Prostate gland (tissue), 2 donors: Measurements from ENCODE around the gene MYL7. TPM values are rescaled to one million over a fixed set of nuclear protein-coding genes. Genes with fewer than 3 reads are reported as not detected.

Experiments
- DNase-seq: peaks from one replicate; pipeline ENCODE4 v3.0.0-alpha.2; 2019; ENCODE audit warnings: low spot score
- H3K27ac ChIP-seq, 2 donors: fragments of 200-600 bp; sonication (generic); 2 replicates each; pipeline ENCODE4 v1.5.1; 2017 to 2019
- H3K27me3 ChIP-seq: fragments of 200-600 bp; sonication (generic); replicated peaks from 2 replicates; pipeline ENCODE4 v1.5.1; 2019; ENCODE audit not compliant: insufficient read depth
- H3K36me3 ChIP-seq, 2 donors: fragments of 200-600 bp; sonication (generic); 1 replicate in 1 of 2; 2 replicates in 1 of 2; pipeline versions ENCODE4 v1.5.1 to v1.8.1; 2017 to 2019
- H3K4me1 ChIP-seq: fragments of 200-600 bp; sonication (generic); replicated peaks from 2 replicates; pipeline ENCODE4 v1.5.1; 2019
- H3K4me3 ChIP-seq, 2 donors: fragments of 200-600 bp; sonication (generic); 2 replicates each; pipeline ENCODE4 v1.5.1; 2017 to 2019
- H3K9me3 ChIP-seq: fragments of 200-600 bp; sonication (generic); 2 replicates; pipeline ENCODE4 v1.5.1; 2017
- POLR2A ChIP-seq: fragments of 450-650 bp; IDR thresholded peaks from one replicate; pipeline ENCODE4 v1.6.1; 2016; ENCODE audit warnings: antibody characterized with exemption, mild to moderate bottlenecking
- POLR2AphosphoS5 ChIP-seq: sonication (generic); formaldehyde crosslinking; IDR thresholded peaks from one replicate; pipeline ENCODE4 v1.6.1; 2017; ENCODE audit warnings: antibody characterized with exemption
- WGBS: methylation state at CpG from one replicate; pipeline ENCODE4 v1.1.5; 2018; 5-methylcytosine and 5-hydroxymethylcytosine counted together
- intact Hi-C: fragments of 100-400 bp; cut with DNase I; formaldehyde crosslinking; loops from one replicate; pipeline ENCODE4 v1.14.2; 2022
- total RNA-seq, 2 donors: library from RNA; depleted of rRNA; stranded (reverse); fragments of >200 nt; gene quantifications; one replicate each; pipeline ENCODE4 v1.1.0, GENCODE V29; 2016
- TF ChIP-seq, protein P1 (sequence below), 4 experiments: fragments of 200-600 bp in 2 of 4; fragments of 450-650 bp in 2 of 4; sonication (generic) in 2 of 4; IDR thresholded peaks; 1 replicate in 3 of 4; 2 replicates in 1 of 4; pipeline ENCODE4 v1.5.1; 2016 to 2019; ENCODE audit warnings: antibody characterized with exemption in 4 of 4, mild to moderate bottlenecking in 2 of 4, moderate library complexity in 2 of 4

The MYL7 gene
- total RNA-seq, 2 donors from 2014 or later: not detected

DNA sequence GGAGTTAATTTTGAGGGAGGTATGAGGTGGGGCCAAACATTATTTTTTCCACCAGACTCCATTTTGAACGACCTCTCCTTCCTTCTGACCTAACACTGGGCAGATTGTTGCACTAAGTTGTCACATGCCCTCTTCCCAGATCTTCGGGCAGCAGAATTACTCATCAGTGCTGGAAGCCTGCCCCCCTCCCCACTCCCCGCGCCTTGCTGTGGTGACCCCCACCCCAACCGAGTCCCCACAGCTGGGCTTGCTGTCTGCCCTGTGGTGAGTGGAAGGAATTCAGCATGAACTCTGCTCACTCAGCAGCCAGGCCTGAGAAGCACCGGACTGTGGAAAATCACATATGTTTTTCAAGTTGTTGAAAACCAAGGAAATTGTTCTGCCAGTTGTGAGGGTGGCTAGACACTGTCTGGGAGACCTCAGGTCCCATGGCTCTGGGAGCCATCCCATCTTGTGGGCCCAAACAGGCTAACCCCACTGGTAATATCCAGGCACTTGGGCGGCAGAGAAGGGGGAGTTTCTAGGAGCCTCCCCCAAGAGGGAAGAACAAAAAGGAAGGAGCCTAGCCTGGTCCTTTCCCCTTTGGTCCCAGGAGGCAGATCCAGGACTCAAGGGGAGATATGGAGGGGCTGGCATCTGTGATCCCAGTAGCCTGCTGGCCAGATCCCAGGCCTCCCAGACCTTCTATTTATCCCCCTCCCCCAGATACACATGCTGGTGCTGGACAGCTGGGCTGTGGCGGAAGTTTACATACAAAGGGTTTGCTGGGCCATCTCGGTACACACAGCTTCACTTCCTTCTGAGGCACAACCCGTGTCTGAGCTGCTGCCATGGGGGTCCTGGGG, 40.5 kb downstream of the MYL7 start:
- no peak for TF ChIP-seq POLR2AphosphoS5
- TF ChIP-seq, protein P1, sequence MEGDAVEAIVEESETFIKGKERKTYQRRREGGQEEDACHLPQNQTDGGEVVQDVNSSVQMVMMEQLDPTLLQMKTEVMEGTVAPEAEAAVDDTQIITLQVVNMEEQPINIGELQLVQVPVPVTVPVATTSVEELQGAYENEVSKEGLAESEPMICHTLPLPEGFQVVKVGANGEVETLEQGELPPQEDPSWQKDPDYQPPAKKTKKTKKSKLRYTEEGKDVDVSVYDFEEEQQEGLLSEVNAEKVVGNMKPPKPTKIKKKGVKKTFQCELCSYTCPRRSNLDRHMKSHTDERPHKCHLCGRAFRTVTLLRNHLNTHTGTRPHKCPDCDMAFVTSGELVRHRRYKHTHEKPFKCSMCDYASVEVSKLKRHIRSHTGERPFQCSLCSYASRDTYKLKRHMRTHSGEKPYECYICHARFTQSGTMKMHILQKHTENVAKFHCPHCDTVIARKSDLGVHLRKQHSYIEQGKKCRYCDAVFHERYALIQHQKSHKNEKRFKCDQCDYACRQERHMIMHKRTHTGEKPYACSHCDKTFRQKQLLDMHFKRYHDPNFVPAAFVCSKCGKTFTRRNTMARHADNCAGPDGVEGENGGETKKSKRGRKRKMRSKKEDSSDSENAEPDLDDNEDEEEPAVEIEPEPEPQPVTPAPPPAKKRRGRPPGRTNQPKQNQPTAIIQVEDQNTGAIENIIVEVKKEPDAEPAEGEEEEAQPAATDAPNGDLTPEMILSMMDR (IDR thresholded peaks at IDR 0.05): no peak
- TF ChIP-seq POLR2A: no peak
- H3K27ac ChIP-seq: no peak overlapping the region
- intact Hi-C loops: loop anchor here (10.0 kb wide), 1 partner anchor 394 kb away; the partner anchor contains the start of gene NUDCD3
- H3K27me3 ChIP-seq: no peaks in the 10 kb centered on the region
- 64% methylated on average over 10 of the region's 10 CpGs for WGBS
- no peaks in the 10 kb centered on the region for H3K36me3 ChIP-seq
- no peak overlapping the region for H3K4me3 ChIP-seq
- DNase-seq: no peak
- no peaks in the 10 kb centered on the region for H3K4me1 ChIP-seq
- no peaks in the 10 kb centered on the region for H3K9me3 ChIP-seq

DNA sequence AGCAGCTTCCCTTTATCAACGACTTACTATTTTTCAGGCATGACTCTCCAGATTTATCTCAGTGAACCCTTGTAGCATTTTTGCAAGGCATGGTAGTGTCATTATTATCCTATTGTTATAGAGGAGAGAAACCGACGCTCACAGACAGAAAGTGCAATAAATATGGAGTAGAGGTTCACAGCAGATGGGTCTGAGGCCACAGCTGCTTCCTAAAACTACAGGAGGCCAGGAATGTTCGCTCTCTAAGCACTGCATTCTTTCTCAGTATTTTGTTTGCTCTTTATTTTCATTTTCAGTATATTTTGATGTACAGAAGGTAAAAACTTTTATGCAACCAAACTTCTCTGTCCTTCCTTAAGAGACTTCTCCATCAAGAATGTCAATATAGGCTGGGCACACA, 41.5 kb downstream of the MYL7 start:
- no peaks in the 10 kb centered on the region for H3K9me3 ChIP-seq
- no peak overlapping the region for H3K27ac ChIP-seq
- H3K36me3 ChIP-seq: no peaks in the 10 kb centered on the region
- no peaks in the 10 kb centered on the region for H3K4me1 ChIP-seq
- H3K27me3 ChIP-seq: no peaks in the 10 kb centered on the region
- no peak for DNase-seq
- 65% methylated on average over 4 of the region's 4 CpGs for WGBS
- no peak overlapping the region for H3K4me3 ChIP-seq
- TF ChIP-seq, protein P1 (IDR thresholded peaks at IDR 0.05): no peak
- TF ChIP-seq POLR2A: no peak
- no peak for TF ChIP-seq POLR2AphosphoS5
- intact Hi-C loops: loop anchor here (10.0 kb wide), 1 partner anchor 395 kb away; the partner anchor contains the start of gene NUDCD3

DNA sequence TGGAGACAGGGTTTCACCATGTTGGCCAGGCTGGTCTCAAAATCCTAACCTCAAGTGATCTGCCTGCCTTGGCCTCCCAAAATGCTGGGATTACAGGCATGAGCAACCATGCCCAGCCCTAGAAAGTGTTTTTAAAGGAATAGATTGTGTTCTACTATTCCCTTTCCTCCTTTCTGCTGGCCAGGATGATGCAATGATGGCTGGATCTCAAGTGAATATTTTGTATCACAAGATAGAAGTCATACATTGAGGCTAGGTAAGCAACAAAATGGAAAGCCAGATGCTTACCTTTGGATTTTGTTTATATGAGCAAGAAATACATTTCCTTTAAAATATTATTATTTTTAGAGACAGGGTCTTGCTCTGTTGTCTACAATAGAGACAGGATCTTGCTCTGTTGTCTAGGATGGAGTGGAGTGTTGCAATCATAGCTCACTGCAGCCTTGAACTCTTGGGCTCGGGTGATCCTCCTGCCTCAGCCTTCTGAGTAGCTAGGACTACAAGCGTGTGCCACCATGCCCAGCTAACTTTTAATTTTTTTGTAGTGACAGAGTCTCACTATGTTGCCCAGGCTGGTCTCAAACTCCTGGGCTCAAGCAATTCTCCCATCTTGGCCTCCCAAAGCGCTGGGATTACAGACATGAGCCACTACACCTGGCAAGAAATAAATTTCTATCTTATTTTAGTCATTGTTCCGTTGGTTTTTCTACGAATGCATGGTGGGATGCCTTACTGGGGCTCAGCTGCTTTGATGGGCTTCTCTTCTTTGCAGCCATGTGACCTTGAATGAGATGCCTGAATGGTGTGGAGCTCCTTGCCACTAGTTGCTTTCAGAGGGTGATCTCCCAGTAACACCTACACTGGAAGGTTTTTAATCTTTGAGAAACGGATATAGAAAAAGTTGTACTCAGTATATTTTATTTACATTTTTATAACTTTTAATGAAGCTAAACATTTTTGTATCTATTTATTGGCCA, 42.8 kb downstream of the MYL7 start:
- Histone ChIP-seq H3K4me3 (no peak overlapping the region), H3K27ac (no peak overlapping the region), H3K27me3 (no peaks in the 10 kb centered on the region), H3K4me1 (no peaks in the 10 kb centered on the region), H3K36me3 (no peaks in the 10 kb centered on the region), H3K9me3 (no peaks in the 10 kb centered on the region)
- TF ChIP-seq POLR2A: no peak
- TF ChIP-seq POLR2AphosphoS5: no peak
- TF ChIP-seq, protein P1 (IDR thresholded peaks at IDR 0.05): no peak
- intact Hi-C loops: no loop called here
- DNase-seq: no peak
- 90% methylated on average over 6 of the region's 6 CpGs for WGBS

DNA sequence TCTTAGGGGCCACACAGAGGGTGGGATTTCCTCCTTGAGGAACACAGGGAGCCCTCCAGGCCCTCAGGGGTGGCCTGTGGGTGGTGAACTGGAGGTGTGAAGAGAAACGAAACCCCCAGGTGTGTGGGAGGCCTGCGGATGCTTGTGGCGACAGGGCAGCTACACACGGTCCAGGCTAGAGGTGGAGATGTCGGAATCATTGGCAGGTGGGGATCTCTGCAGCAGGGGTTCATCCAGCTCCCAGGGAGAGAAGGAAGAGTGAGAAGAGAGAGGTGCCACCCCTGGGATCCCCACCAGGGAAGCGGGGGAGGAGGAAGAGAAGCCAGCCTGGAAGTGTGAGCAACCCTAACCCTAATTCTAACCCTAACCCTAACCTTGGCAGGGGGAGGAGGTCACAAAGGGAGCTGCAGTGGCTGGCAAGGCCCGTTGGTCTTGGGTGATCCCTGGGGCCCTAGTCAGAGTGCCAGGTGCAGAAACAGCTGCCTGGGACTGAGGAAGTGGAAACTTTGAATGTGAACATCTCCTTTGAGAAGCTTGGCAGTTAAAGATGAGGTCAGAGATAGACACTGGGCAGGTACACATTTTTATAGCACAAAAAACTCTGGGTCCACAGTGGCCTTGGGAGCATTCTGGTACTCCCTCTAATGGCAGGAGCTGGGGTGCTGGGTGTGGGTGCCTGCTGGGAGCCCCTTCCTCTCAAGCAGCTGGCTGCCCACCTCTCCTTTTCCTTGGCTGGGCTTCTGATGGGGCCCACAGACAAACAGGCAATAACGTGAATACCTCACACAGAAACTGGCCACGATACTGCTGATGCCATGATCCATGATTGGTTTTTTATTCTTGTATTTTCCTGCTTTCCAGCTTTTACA, 43.8 kb downstream of the MYL7 start:
- Histone ChIP-seq H3K9me3 (no peaks in the 10 kb centered on the region), H3K27me3 (no peaks in the 10 kb centered on the region), H3K36me3 (no peaks in the 10 kb centered on the region), H3K4me1 (no peaks in the 10 kb centered on the region), H3K4me3 (no peak overlapping the region), H3K27ac (no peak overlapping the region)
- 76% methylated on average over 9 of the region's 9 CpGs for WGBS
- intact Hi-C loops: no loop called here
- no peak for DNase-seq
- TF ChIP-seq POLR2A (no peak), POLR2AphosphoS5 (no peak)
- TF ChIP-seq, protein P1 (IDR thresholded peaks at IDR 0.05): no peak
